GM23248 (cell line): ENCODE measurements around the gene MDK.

Experiments
- EZH2 ChIP-seq: fragments of 200-600 bp; sonication (generic); IDR thresholded peaks from 2 replicates; pipeline ENCODE4 v1.6.1; 2018; ENCODE audit warnings: antibody characterized with exemption, mild to moderate bottlenecking; ENCODE audit not compliant: insufficient read depth, poor library complexity, severe bottlenecking
- EZH2phosphoT487 ChIP-seq: fragments of 200-600 bp; sonication (generic); IDR thresholded peaks from 2 replicates; pipeline ENCODE4 v1.6.1; 2018; ENCODE audit warnings: antibody characterized with exemption, moderate library complexity, mild to moderate bottlenecking, low read depth; ENCODE audit not compliant: insufficient read depth

GRCh38 chr11:46390331-46391171 is 9.1 kb downstream of the MDK start:
- TF ChIP-seq EZH2phosphoT487, result no peak
- peak; percentile 90 for TF ChIP-seq EZH2
